Measurements from ENCODE around the gene NLRP1.
"Not testable (repeated sequence)": the region's sequence is repeated elsewhere in the genome, so short reads cannot be mapped to it uniquely, and the experiment has no call there.

NLRP1 gene

GRCh38 chr17:5591966-5592365 lies 7.7 kb upstream of the NLRP1 start:
- no peak for DNase-seq

GRCh38 chr17:5588584-5588983 lies 4.3 kb upstream of the NLRP1 start:
- no peak for DNase-seq

GRCh38 chr17:5587438-5588032 lies 3.2 kb upstream of the NLRP1 start:
- peak; percentile 25 for DNase-seq

- DNase-seq: no peak
Measured at GRCh38 chr17:5585836-5586521, 1.7 kb upstream of the NLRP1 start.

GRCh38 chr17:5585287-5585794 lies 1.0 kb upstream of the NLRP1 start:
- no peak for DNase-seq

GRCh38 chr17:5583426-5584382 lies 605 bp downstream of the NLRP1 start:
- DNase-seq: no peak

GRCh38 chr17:5582209-5583185 lies 1.8 kb downstream of the NLRP1 start:
- no peak for DNase-seq

GRCh38 chr17:5581655-5582054 lies 2.7 kb downstream of the NLRP1 start:
- no peak for DNase-seq

- no peak for DNase-seq
Measured at GRCh38 chr17:5580969-5581368, 3.3 kb downstream of the NLRP1 start.

GRCh38 chr17:5580367-5580766 lies 3.9 kb downstream of the NLRP1 start:
- no peak for DNase-seq

GRCh38 chr17:5578768-5579167 lies 5.5 kb downstream of the NLRP1 start:
- DNase-seq: not testable (repeated sequence)

GRCh38 chr17:5573017-5573416 lies 11.3 kb downstream of the NLRP1 start:
- not testable (repeated sequence) for DNase-seq

- DNase-seq: no peak
Measured at GRCh38 chr17:5571281-5571680, 13.0 kb downstream of the NLRP1 start.

- no peak for DNase-seq
Measured at GRCh38 chr17:5565808-5566207, 18.5 kb downstream of the NLRP1 start.

GRCh38 chr17:5563456-5563855 lies 20.9 kb downstream of the NLRP1 start:
- no peak for DNase-seq

GRCh38 chr17:5562661-5563360 lies 21.5 kb downstream of the NLRP1 start:
- DNase-seq: no peak

GRCh38 chr17:5561736-5562571 lies 22.4 kb downstream of the NLRP1 start:
- DNase-seq: no peak

- no peak for DNase-seq
Measured at GRCh38 chr17:5560361-5560988, 23.8 kb downstream of the NLRP1 start.
